H1 (cell line): ENCODE data around the gene DPYSL3. TPM values are rescaled to one million over a fixed set of nuclear protein-coding genes. Genes with fewer than 3 reads are reported as not detected.
A peak's percentile ranks its signal among the peaks of the same experiment; 100 is the strongest.

Experiments
- ASH2L ChIP-seq: fragments of 200-600, 300-600 bp; sonication (generic); IDR thresholded peaks from one replicate; pipeline ENCODE4 v1.7.1; 2017; ENCODE audit warnings: low read length
- BACH1 ChIP-seq: IDR thresholded peaks from 2 replicates; pipeline ENCODE4 v1.6.1; 2012; ENCODE audit warnings: low read length, improper control_type of control experiment
- CEBPB ChIP-seq: IDR thresholded peaks from 2 replicates; pipeline ENCODE4 v1.6.1; 2012; ENCODE audit warnings: low read depth, low read length
- CHD1 ChIP-seq: IDR thresholded peaks from 2 replicates; pipeline ENCODE4 v1.6.1; 2012; ENCODE audit warnings: low read depth, low read length, improper control_type of control experiment
- CREB1 ChIP-seq: IDR thresholded peaks from 2 replicates; pipeline ENCODE4 v1.6.1; 2012; ENCODE audit warnings: inconsistent platforms
- EZH2 ChIP-seq: fragments of 200-600 bp; sonication (generic); IDR thresholded peaks from 2 replicates; pipeline ENCODE4 v1.7.1; 2012; ENCODE audit warnings: low read depth, mild to moderate bottlenecking, moderate library complexity, low read length, inconsistent platforms; ENCODE audit not compliant: severe bottlenecking
- JUND ChIP-seq: IDR thresholded peaks from 2 replicates; pipeline ENCODE4 v1.6.1; 2011; ENCODE audit warnings: mild to moderate bottlenecking, improper control_type of control experiment, low read length
- NANOG ChIP-seq: IDR thresholded peaks from 2 replicates; pipeline ENCODE4 v1.6.1; 2011; ENCODE audit warnings: low read length, low read depth, mild to moderate bottlenecking, inconsistent platforms; ENCODE audit not compliant: insufficient read depth, poor library complexity, severe bottlenecking
- NRF1 ChIP-seq: IDR thresholded peaks from 2 replicates; pipeline ENCODE4 v1.6.1; 2011; ENCODE audit warnings: mild to moderate bottlenecking, low read depth, low read length, improper control_type of control experiment
- PHF8 ChIP-seq: fragments of 200-600 bp; sonication (generic); conservative IDR thresholded peaks from 2 replicates; pipeline ENCODE4 v1.7.1; 2012; ENCODE audit warnings: low read depth, mild to moderate bottlenecking, inconsistent platforms, low read length, moderate library complexity
- POLR2A ChIP-seq, 2 experiments: IDR thresholded peaks; 1 replicate in 1 of 2; 2 replicates in 1 of 2; pipeline ENCODE4 v1.6.1; 2011; ENCODE audit warnings: low read depth in 2 of 2, low read length in 2 of 2, mild to moderate bottlenecking in 2 of 2; ENCODE audit errors: control extremely low read depth in 1 of 2
- POU5F1 ChIP-seq: IDR thresholded peaks from 2 replicates; pipeline ENCODE4 v1.6.1; 2011; ENCODE audit warnings: low read depth, mild to moderate bottlenecking, low read length, moderate library complexity
- RBBP5 ChIP-seq: IDR thresholded peaks from 2 replicates; pipeline ENCODE4 v1.7.1; 2012; ENCODE audit warnings: low read depth, mild to moderate bottlenecking, inconsistent platforms, low read length, moderate library complexity, borderline replicate concordance
- SAP30 ChIP-seq: fragments of 300-600 bp; sonication (generic); IDR thresholded peaks from 2 replicates; pipeline ENCODE4 v1.7.1; 2012; ENCODE audit warnings: low read length, moderate library complexity, mild to moderate bottlenecking, inconsistent platforms; ENCODE audit not compliant: insufficient read depth, insufficient replicate concordance
- SIN3A ChIP-seq, 2 experiments: IDR thresholded peaks in 1 of 2; conservative IDR thresholded peaks in 1 of 2; 2 replicates each; pipeline ENCODE4 v1.6.1; 2011 to 2012; ENCODE audit warnings: low read length in 2 of 2, improper control_type of control experiment in 1 of 2, low read depth in 1 of 2, mild to moderate bottlenecking in 1 of 2
- SP4 ChIP-seq: IDR thresholded peaks from 2 replicates; pipeline ENCODE4 v1.6.1; 2012; ENCODE audit warnings: low read length, inconsistent platforms
- TAF1 ChIP-seq: IDR thresholded peaks from 2 replicates; pipeline ENCODE4 v1.6.1; 2011; ENCODE audit warnings: mild to moderate bottlenecking, low read depth, low read length
- TEAD4 ChIP-seq: IDR thresholded peaks from 2 replicates; pipeline ENCODE4 v1.6.1; 2012; ENCODE audit warnings: low read depth, low read length, inconsistent platforms, mixed read lengths
- polyA plus RNA-seq, 7 experiments: library from polyadenylated mRNA; depleted of rRNA in 3 of 7; stranded (reverse) in 5 of 7; unstranded in 2 of 7; fragments of >200 nt in 5 of 7; fragments of 200-250 nt in 2 of 7; gene quantifications; 1 replicate in 5 of 7; 2 replicates in 1 of 7; 4 replicates in 1 of 7; pipeline versions ENCODE4 v1.2.1 to v1.2.3, GENCODE V29; 2011 to 2013; ENCODE audit warnings: missing spikeins in 2 of 7, mixed read lengths in 2 of 7
- total RNA-seq: library from RNA; stranded (reverse); fragmentation: NEBNext Ultra II Directional; extraction: Animal tissue kit (Norgen Biotek cat#: 25700); gene quantifications from 2 replicates; pipeline ENCODE4 v1.2.1, GENCODE V29; 2021
- TF ChIP-seq, protein P1 (sequence below): IDR thresholded peaks from 2 replicates; pipeline ENCODE4 v1.6.1; 2011; ENCODE audit warnings: low read length, improper control_type of control experiment
- TF ChIP-seq, protein P2 (sequence below): IDR thresholded peaks from 2 replicates; pipeline ENCODE4 v1.6.1; 2012; ENCODE audit warnings: inconsistent platforms
- TF ChIP-seq, protein P3 (sequence below): IDR thresholded peaks from 2 replicates; pipeline ENCODE4 v1.6.1; 2012; ENCODE audit warnings: low read length, inconsistent platforms

DPYSL3 gene
- total and polyA plus RNA-seq, 2 of the 8 experiments (the other 6 are each of a cell fraction or from before 2014, with no cell fraction given): 268 to 387 TPM

DNA sequence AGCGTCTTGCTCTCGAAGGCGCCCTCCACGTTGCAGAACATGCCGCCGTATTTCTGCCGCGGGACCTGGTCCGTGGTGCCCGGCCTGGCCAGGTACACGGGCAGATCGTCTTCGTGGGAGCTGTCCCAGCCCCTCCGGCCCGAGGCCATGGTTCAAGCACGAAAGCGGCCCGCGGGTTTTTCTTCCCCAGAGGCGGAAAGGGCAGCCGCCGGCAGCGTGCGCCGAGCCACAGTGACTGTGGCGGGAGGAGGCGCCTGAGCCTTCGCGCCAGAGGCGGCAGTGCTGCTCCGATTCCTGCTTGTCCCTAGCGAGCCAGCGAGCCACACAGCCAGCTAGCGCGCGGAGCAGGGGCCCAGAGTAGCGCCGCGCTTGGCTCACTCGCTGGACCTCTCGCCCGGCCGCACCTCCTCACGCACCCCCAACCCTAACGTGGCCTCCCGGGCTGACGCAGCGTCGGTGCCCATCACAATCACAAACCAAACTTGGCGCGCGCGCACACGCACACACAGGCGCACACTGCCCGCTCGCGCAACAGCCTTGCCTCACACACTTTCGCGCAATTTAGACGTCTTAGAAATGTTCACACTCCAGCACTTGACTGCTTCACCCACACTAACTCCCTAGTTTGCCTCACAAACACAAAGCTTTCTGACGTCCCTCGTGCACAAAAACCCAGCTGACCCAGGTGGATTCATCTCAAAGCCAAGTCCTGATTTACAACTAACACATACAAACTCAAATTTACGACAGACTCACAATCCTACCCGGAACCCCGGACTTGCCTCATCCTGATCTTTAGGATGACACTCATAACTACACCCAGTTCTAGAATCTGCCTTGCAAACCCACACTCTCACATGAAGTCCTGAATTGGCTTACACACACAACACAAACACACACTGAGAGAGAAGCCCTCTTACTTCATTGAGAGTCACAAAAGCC, at the start of gene DPYSL3 (continued):
- peak; percentile 68 for TF ChIP-seq TAF1
- TF ChIP-seq, protein P1, sequence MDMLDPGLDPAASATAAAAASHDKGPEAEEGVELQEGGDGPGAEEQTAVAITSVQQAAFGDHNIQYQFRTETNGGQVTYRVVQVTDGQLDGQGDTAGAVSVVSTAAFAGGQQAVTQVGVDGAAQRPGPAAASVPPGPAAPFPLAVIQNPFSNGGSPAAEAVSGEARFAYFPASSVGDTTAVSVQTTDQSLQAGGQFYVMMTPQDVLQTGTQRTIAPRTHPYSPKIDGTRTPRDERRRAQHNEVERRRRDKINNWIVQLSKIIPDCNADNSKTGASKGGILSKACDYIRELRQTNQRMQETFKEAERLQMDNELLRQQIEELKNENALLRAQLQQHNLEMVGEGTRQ: no peak
- no peak for TF ChIP-seq CEBPB
- TF ChIP-seq, protein P2, sequence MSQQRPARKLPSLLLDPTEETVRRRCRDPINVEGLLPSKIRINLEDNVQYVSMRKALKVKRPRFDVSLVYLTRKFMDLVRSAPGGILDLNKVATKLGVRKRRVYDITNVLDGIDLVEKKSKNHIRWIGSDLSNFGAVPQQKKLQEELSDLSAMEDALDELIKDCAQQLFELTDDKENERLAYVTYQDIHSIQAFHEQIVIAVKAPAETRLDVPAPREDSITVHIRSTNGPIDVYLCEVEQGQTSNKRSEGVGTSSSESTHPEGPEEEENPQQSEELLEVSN: peak; percentile 85
- TF ChIP-seq NRF1: no peak
- peak in 1 of 2 experiments; percentile 73; a peak in 2 of 3 replicates for TF ChIP-seq POLR2A (IDR thresholded peaks at IDR 0.05; ENCODE audit: control extremely low read depth in 1 of 2, low read depth in 2 of 2, low read length in 2 of 2)
- peak; percentile 37 for TF ChIP-seq PHF8
- no peak for TF ChIP-seq BACH1
- TF ChIP-seq SP4: no peak
- TF ChIP-seq, protein P3, sequence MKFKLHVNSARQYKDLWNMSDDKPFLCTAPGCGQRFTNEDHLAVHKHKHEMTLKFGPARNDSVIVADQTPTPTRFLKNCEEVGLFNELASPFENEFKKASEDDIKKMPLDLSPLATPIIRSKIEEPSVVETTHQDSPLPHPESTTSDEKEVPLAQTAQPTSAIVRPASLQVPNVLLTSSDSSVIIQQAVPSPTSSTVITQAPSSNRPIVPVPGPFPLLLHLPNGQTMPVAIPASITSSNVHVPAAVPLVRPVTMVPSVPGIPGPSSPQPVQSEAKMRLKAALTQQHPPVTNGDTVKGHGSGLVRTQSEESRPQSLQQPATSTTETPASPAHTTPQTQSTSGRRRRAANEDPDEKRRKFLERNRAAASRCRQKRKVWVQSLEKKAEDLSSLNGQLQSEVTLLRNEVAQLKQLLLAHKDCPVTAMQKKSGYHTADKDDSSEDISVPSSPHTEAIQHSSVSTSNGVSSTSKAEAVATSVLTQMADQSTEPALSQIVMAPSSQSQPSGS: no peak
- TF ChIP-seq NANOG: no peak
- no peak; a peak in 1 of 4 replicates for TF ChIP-seq SIN3A (conservative IDR thresholded peaks at IDR 0.05 in 1 of 2, IDR thresholded peaks at IDR 0.05 in 1 of 2; ENCODE audit: low read depth in 1 of 2, low read length in 2 of 2)
- TF ChIP-seq EZH2: peak; percentile 46
- TF ChIP-seq TEAD4: no peak
- TF ChIP-seq POU5F1: no peak
- TF ChIP-seq JUND: no peak
- TF ChIP-seq SAP30: no peak
- no peak for TF ChIP-seq CHD1
- TF ChIP-seq CREB1: peak; percentile 69; the same call in 1 of the 2 replicates
- peak; percentile 91 for TF ChIP-seq RBBP5
- peak; percentile 83 for TF ChIP-seq ASH2L
